ENCODE data around the gene TOGARAM1.

The TOGARAM1 gene

GRCh38 chr14:44944107-44944506 lies 17.9 kb upstream of the TOGARAM1 start:
- peaks cover 11% of the 10 kb centered on the region for H3K79me2 ChIP-seq (ENCODE audit: control insufficient read depth, insufficient read depth, low read length, unreplicated experiment)
- no peak overlapping the region for H3K4me3 ChIP-seq (ENCODE audit: low read depth, low read length)
- H3K27ac ChIP-seq (ENCODE audit: low read depth, low read length), result no peak overlapping the region
- H3K4me1 ChIP-seq (ENCODE audit: control insufficient read depth, insufficient read depth, low read length, unreplicated experiment), result peaks cover 7% of the 10 kb centered on the region
- peaks cover 45% of the 10 kb centered on the region for H3K36me3 ChIP-seq (ENCODE audit: insufficient read depth, low read length)
- H2AFZ ChIP-seq (ENCODE audit: low read length, unreplicated experiment), result no peak overlapping the region
- no peaks in the 10 kb centered on the region for H3K27me3 ChIP-seq (ENCODE audit: insufficient read depth, low read length)

DNA sequence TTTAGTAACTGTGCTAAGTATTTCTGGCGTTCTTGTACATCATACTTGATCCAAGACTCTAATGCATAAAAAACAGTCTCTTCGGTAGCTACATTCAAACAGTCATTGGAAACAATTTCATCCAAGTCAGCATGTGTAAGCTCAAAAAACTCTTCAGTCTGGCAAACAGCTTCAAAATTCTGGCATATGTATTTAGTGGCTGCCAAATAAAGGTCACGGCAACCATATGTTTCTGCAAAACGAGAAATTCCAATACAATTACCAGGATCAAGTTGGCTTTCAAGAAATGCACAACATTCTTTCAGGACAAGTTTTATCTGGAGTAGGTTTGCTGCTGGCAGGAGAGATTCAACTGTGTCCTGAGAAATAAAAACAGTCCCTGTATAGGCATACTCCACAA lies 16.7 kb upstream of the TOGARAM1 start:
- Histone ChIP-seq H3K79me2 (ENCODE audit: control insufficient read depth, insufficient read depth, low read length, unreplicated experiment) (peaks cover 19% of the 10 kb centered on the region), H3K36me3 (ENCODE audit: insufficient read depth, low read length) (peaks cover 45% of the 10 kb centered on the region), H3K27ac (ENCODE audit: low read depth, low read length) (peak overlapping the region; percentile 17; the same call in 1 of the 2 replicates), H2AFZ (ENCODE audit: low read length, unreplicated experiment) (no peak overlapping the region), H3K4me3 (ENCODE audit: low read depth, low read length) (no peak overlapping the region), H3K4me1 (ENCODE audit: control insufficient read depth, insufficient read depth, low read length, unreplicated experiment) (peaks cover 7% of the 10 kb centered on the region), H3K27me3 (ENCODE audit: insufficient read depth, low read length) (no peaks in the 10 kb centered on the region)

DNA sequence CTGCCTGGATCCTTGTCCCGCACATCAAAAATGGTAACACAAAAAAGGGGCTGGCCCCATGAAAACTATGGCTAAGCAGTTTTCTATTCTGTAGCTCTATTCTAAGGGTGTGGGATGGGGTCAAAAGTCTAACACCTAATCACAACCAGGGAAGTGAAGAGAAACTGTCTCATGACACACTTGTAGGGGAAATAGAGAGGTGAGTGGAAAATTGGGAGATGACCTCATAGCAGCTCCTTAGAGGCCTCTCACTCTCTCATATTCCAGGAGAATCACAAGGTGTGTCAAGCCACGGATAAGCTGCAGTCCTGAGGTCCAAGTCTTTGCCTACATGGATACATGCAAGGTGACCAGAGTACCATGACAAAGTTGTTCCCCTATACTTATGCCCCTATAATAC lies 10.9 kb upstream of the TOGARAM1 start:
- Histone ChIP-seq H2AFZ (ENCODE audit: low read length, unreplicated experiment) (no peak overlapping the region), H3K4me1 (ENCODE audit: control insufficient read depth, insufficient read depth, low read length, unreplicated experiment) (no peaks in the 10 kb centered on the region), H3K36me3 (ENCODE audit: insufficient read depth, low read length) (peaks cover 17% of the 10 kb centered on the region; the same call in 1 of the 2 replicates), H3K79me2 (ENCODE audit: control insufficient read depth, insufficient read depth, low read length, unreplicated experiment) (peaks cover 47% of the 10 kb centered on the region), H3K27me3 (ENCODE audit: insufficient read depth, low read length) (no peaks in the 10 kb centered on the region), H3K4me3 (ENCODE audit: low read depth, low read length) (no peak overlapping the region), H3K27ac (ENCODE audit: low read depth, low read length) (no peak overlapping the region)

DNA sequence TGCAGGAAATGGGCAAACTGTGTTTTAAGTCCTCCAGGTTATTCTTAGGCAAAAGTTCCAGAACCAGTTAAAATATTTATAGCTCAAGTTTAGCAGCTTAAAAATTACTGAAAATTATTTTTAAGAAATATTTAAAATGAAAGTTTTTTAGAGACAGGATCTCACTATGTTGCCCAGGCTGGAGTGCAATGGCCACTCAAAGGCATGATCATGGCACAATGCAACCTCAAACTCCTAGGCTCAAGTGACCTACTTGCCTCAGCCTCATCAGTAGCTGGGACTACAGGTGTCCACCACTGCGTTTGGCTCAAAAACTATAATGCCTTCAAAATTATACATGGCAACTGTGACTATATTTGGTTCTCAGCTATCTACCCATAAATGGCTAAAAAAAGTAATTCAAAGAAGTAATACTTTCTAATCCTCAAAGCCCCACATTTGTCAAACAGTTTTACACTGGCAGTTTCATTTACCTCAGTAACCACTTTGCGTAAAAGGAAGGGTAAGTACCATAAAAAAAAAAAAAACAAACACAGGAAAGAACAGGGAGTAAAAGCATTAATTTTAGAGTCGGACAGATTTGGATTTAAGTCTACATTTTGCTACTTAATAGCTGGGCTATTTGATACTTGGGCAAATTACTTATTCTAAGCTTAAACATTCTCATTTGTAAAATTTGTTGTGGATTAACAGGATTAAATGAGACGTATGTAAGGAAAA lies 9.4 kb upstream of the TOGARAM1 start:
- Histone ChIP-seq H3K27me3 (ENCODE audit: insufficient read depth, low read length) (no peaks in the 10 kb centered on the region), H3K79me2 (ENCODE audit: control insufficient read depth, insufficient read depth, low read length, unreplicated experiment) (peaks cover 55% of the 10 kb centered on the region), H3K27ac (ENCODE audit: low read depth, low read length) (no peak overlapping the region), H2AFZ (ENCODE audit: low read length, unreplicated experiment) (no peak overlapping the region), H3K4me1 (ENCODE audit: control insufficient read depth, insufficient read depth, low read length, unreplicated experiment) (no peaks in the 10 kb centered on the region), H3K36me3 (ENCODE audit: insufficient read depth, low read length) (peaks cover 12% of the 10 kb centered on the region; the same call in 1 of the 2 replicates), H3K4me3 (ENCODE audit: low read depth, low read length) (no peak overlapping the region)

DNA sequence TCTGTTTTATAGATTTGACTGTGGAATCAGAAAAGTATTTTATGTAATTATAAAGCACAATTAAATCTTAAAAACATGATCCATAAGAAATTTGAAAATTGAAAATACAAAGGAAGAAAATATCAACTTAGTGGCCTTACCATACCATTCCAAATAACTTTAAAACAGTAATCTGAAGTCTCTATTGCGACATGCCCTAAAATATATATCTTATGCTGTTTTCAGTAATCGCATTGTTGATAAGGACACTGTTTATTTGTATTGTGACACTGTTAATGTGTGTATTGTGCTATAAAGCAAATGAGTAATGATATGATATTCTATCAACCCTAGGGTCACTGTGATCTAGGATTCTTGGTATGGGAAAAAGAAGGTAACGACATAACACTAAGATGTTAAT lies 7.2 kb upstream of the TOGARAM1 start:
- no peak overlapping the region for H3K27ac ChIP-seq (ENCODE audit: low read depth, low read length)
- peaks cover 14% of the 10 kb centered on the region for H3K4me1 ChIP-seq (ENCODE audit: control insufficient read depth, insufficient read depth, low read length, unreplicated experiment)
- H3K36me3 ChIP-seq (ENCODE audit: insufficient read depth, low read length), result peaks cover 5% of the 10 kb centered on the region; the same call in 1 of the 2 replicates
- no peak overlapping the region for H2AFZ ChIP-seq (ENCODE audit: low read length, unreplicated experiment)
- no peak overlapping the region for H3K4me3 ChIP-seq (ENCODE audit: low read depth, low read length)
- H3K27me3 ChIP-seq (ENCODE audit: insufficient read depth, low read length), result no peaks in the 10 kb centered on the region
- H3K79me2 ChIP-seq (ENCODE audit: control insufficient read depth, insufficient read depth, low read length, unreplicated experiment), result peaks cover 65% of the 10 kb centered on the region

DNA sequence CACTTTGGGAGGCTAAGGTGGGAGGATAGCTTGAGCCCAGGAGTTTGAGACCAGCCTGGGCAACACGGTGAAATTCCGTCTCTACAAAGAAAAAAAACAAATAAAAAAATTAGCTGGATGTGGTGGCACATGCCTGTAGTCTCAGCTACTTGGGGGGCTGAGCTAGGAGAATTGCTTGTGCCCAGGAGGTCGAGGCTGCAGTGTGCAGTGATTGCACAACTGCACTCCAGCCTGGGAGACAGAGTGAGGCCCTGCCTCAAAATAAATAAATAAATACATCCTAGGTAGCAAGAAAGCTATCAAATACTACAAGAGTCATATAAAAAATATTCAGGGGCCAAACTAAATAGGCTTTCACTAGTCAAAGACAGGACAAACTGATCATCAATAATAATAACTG lies 6.5 kb upstream of the TOGARAM1 start:
- no peak overlapping the region for H3K27ac ChIP-seq (ENCODE audit: low read depth, low read length)
- no peak overlapping the region for H2AFZ ChIP-seq (ENCODE audit: low read length, unreplicated experiment)
- peaks cover 5% of the 10 kb centered on the region; the same call in 1 of the 2 replicates for H3K36me3 ChIP-seq (ENCODE audit: insufficient read depth, low read length)
- H3K27me3 ChIP-seq (ENCODE audit: insufficient read depth, low read length), result no peaks in the 10 kb centered on the region
- no peak overlapping the region for H3K4me3 ChIP-seq (ENCODE audit: low read depth, low read length)
- H3K79me2 ChIP-seq (ENCODE audit: control insufficient read depth, insufficient read depth, low read length, unreplicated experiment), result peaks cover 68% of the 10 kb centered on the region
- peaks cover 21% of the 10 kb centered on the region for H3K4me1 ChIP-seq (ENCODE audit: control insufficient read depth, insufficient read depth, low read length, unreplicated experiment)

DNA sequence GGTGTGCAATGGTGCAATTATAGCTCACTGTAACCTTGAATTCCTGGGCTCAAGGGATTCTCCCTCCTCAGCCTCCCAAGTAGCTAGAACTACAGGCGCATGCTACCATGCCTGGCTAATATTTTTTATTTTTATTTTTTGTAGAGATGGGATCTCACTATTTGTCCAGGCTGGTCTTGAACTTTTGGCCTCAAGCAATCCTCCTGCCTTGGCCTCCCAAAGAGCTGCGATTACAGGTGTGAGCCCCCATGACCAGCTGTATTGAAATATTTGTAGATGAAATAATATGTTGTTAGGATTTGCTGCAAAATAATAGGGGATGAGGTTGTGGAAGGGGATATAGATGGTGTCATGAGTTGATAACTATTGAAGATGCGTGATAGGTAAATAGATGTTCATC lies 5.1 kb upstream of the TOGARAM1 start:
- Histone ChIP-seq H3K27me3 (ENCODE audit: insufficient read depth, low read length) (no peaks in the 10 kb centered on the region), H3K79me2 (ENCODE audit: control insufficient read depth, insufficient read depth, low read length, unreplicated experiment) (peaks cover 74% of the 10 kb centered on the region), H3K27ac (ENCODE audit: low read depth, low read length) (no peak overlapping the region), H3K4me1 (ENCODE audit: control insufficient read depth, insufficient read depth, low read length, unreplicated experiment) (peaks cover 21% of the 10 kb centered on the region), H2AFZ (ENCODE audit: low read length, unreplicated experiment) (no peak overlapping the region), H3K4me3 (ENCODE audit: low read depth, low read length) (no peak overlapping the region), H3K36me3 (ENCODE audit: insufficient read depth, low read length) (no peaks in the 10 kb centered on the region; the same call in 1 of the 2 replicates)

- no peak overlapping the region for H3K27ac ChIP-seq (ENCODE audit: low read depth, low read length)
These were observed 2.5 kb upstream of the TOGARAM1 start for GRCh38 chr14:44959538-44959937.

GRCh38 chr14:44960146-44960545 lies 1.8 kb upstream of the TOGARAM1 start:
- H3K27me3 ChIP-seq (ENCODE audit: insufficient read depth, low read length), result no peaks in the 10 kb centered on the region
- H3K79me2 ChIP-seq (ENCODE audit: control insufficient read depth, insufficient read depth, low read length, unreplicated experiment), result peaks cover 89% of the 10 kb centered on the region
- peak overlapping the region; percentile 46 for H2AFZ ChIP-seq (ENCODE audit: low read length, unreplicated experiment)
- H3K27ac ChIP-seq (ENCODE audit: low read depth, low read length), result peak overlapping the region; percentile 20; the same call in 1 of the 2 replicates
- H3K4me3 ChIP-seq (ENCODE audit: low read depth, low read length), result peak overlapping the region; percentile 94
- peaks cover 21% of the 10 kb centered on the region for H3K4me1 ChIP-seq (ENCODE audit: control insufficient read depth, insufficient read depth, low read length, unreplicated experiment)
- H3K36me3 ChIP-seq (ENCODE audit: insufficient read depth, low read length), result no peaks in the 10 kb centered on the region

More at GRCh38 chr14:44959538-44959937, 2.5 kb upstream of the TOGARAM1 start:
- H3K27me3 ChIP-seq (ENCODE audit: insufficient read depth, low read length), result no peaks in the 10 kb centered on the region
- H3K36me3 ChIP-seq (ENCODE audit: insufficient read depth, low read length), result no peaks in the 10 kb centered on the region
- peak overlapping the region; percentile 94 for H3K4me3 ChIP-seq (ENCODE audit: low read depth, low read length)
- H3K4me1 ChIP-seq (ENCODE audit: control insufficient read depth, insufficient read depth, low read length, unreplicated experiment), result peaks cover 21% of the 10 kb centered on the region
- H2AFZ ChIP-seq (ENCODE audit: low read length, unreplicated experiment), result no peak overlapping the region
- H3K79me2 ChIP-seq (ENCODE audit: control insufficient read depth, insufficient read depth, low read length, unreplicated experiment), result peaks cover 83% of the 10 kb centered on the region

DNA sequence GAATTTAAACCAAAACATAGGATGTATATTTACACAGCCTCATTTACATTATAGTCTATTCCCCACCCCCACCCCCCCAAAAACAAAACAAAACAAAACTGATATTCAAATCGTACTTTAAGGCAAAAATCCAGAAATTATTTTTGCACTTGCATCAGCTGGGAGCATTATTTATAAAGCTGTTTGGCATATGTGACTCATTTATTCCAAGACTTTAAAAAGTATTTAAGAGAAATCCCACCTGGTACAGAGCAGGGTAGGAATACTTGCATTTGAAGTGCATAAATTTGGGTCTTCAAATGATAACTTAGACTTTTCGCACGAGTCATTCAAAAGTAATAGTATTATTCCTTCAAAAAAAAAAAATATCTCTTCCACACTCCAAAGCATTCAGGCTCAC lies 1.3 kb upstream of the TOGARAM1 start:
- H3K36me3 ChIP-seq (ENCODE audit: insufficient read depth, low read length), result no peaks in the 10 kb centered on the region
- peak overlapping the region; percentile 88 for H2AFZ ChIP-seq (ENCODE audit: low read length, unreplicated experiment)
- peaks cover 89% of the 10 kb centered on the region for H3K79me2 ChIP-seq (ENCODE audit: control insufficient read depth, insufficient read depth, low read length, unreplicated experiment)
- H3K27me3 ChIP-seq (ENCODE audit: insufficient read depth, low read length), result no peaks in the 10 kb centered on the region
- peak overlapping the region; percentile 94 for H3K4me3 ChIP-seq (ENCODE audit: low read depth, low read length)
- peaks cover 21% of the 10 kb centered on the region for H3K4me1 ChIP-seq (ENCODE audit: control insufficient read depth, insufficient read depth, low read length, unreplicated experiment)
- H3K27ac ChIP-seq (ENCODE audit: low read depth, low read length), result peak overlapping the region; percentile 64; the same call in 1 of the 2 replicates

DNA sequence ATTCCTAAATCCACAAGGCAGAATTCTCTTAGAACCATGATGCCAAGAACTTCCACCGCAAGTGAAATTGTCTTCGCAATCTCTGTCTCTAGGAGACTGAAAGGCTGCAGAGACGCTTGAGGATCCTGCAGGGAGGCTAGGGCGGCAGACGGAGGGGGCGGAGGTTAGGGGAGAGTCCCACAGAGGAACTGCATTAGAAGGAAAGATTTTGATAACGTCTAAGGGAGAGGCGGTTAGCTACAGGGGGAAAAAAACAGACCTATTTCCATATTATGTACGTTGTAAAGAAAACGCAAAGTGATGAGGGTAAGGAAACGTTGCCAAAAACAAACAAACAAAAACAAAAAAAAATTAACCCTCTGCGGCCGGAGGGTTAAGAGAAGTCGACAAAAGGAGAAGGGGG lies 838 bp upstream of the TOGARAM1 start:
- peaks cover 91% of the 10 kb centered on the region for H3K79me2 ChIP-seq (ENCODE audit: control insufficient read depth, insufficient read depth, low read length, unreplicated experiment)
- peak overlapping the region; percentile 94 for H3K4me3 ChIP-seq (ENCODE audit: low read depth, low read length)
- H2AFZ ChIP-seq (ENCODE audit: low read length, unreplicated experiment), result peak overlapping the region; percentile 88
- no peaks in the 10 kb centered on the region for H3K27me3 ChIP-seq (ENCODE audit: insufficient read depth, low read length)
- H3K4me1 ChIP-seq (ENCODE audit: control insufficient read depth, insufficient read depth, low read length, unreplicated experiment), result peaks cover 21% of the 10 kb centered on the region
- no peaks in the 10 kb centered on the region for H3K36me3 ChIP-seq (ENCODE audit: insufficient read depth, low read length)
- H3K27ac ChIP-seq (ENCODE audit: low read depth, low read length), result peak overlapping the region; percentile 64

All from ACC112 (cell line).